Fibroblast of pulmonary artery (primary cell): ENCODE data around the gene SUCLG2.
A peak's percentile ranks its signal among the peaks of the same experiment; 100 is the strongest.
"Not testable (repeated sequence)": the region's sequence is repeated elsewhere in the genome, so short reads cannot be mapped to it uniquely, and the experiment has no call there.

Source experiments
- DNase-seq: peaks from one replicate; pipeline ENCODE4 v3.0.0-alpha.2; 2010; ENCODE audit warnings: low read depth
- H3K4me3 ChIP-seq: replicated peaks from 2 replicates; pipeline ENCODE4 v1.5.1; 2011; ENCODE audit warnings: low read depth, mild to moderate bottlenecking, control low read depth, low read length, moderate library complexity
- TF ChIP-seq, protein P1 (sequence below): IDR thresholded peaks from 2 replicates; pipeline ENCODE4 v1.5.1; 2011; ENCODE audit warnings: mild to moderate bottlenecking, control low read depth, low read length, inconsistent platforms; ENCODE audit errors: missing control alignments

Gene SUCLG2

DNA sequence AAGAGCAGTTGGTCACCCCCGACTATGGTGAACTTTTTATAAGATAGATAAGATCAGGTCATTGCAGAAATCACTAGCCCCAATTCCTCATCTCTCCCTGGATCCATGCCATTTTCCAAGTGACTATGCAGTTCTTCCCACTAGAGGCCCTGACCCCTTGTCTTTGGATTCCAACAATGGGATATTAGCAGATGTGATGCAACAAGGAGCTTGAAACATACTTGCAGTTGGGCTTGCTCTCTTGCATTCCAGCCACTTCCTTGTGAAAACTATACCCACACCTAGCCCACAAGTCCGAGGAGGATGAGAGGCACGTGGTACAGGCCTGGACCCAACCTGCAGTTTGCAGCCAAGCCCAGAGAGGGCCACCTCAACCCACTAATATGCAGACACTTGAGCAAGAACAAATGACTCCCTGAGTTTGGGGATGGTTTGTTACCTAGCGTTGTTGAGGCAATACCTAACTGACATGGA lies 60.6 kb downstream of the SUCLG2 start:
- TF ChIP-seq, protein P1, sequence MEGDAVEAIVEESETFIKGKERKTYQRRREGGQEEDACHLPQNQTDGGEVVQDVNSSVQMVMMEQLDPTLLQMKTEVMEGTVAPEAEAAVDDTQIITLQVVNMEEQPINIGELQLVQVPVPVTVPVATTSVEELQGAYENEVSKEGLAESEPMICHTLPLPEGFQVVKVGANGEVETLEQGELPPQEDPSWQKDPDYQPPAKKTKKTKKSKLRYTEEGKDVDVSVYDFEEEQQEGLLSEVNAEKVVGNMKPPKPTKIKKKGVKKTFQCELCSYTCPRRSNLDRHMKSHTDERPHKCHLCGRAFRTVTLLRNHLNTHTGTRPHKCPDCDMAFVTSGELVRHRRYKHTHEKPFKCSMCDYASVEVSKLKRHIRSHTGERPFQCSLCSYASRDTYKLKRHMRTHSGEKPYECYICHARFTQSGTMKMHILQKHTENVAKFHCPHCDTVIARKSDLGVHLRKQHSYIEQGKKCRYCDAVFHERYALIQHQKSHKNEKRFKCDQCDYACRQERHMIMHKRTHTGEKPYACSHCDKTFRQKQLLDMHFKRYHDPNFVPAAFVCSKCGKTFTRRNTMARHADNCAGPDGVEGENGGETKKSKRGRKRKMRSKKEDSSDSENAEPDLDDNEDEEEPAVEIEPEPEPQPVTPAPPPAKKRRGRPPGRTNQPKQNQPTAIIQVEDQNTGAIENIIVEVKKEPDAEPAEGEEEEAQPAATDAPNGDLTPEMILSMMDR, result peak; percentile 23
- peak; percentile 70 for DNase-seq
- H3K4me3 ChIP-seq, result no peak overlapping the region

DNA sequence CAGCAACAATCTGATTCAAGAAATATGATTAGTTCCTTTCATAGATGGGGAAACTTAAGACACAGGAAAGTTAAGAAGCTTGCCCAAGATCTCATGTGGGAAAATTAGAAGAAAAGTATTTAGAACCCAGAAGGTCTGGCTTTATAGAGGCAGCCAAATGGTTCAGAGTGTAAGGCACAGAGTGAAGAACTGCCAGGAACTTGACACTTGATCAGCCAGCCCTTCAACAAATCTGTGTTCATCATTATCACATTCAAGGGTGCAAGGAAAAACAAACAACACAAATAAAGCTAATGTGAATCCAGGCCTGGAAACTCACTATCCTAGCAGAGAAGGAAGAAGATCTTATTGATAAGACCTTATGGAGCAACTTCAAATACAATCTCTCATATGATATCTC lies 62.4 kb downstream of the SUCLG2 start:
- no peak overlapping the region for H3K4me3 ChIP-seq
- TF ChIP-seq, protein P1, result no peak
- DNase-seq, result no peak

- TF ChIP-seq, protein P1, result no peak
- DNase-seq, result no peak
- no peak overlapping the region for H3K4me3 ChIP-seq
Observed at GRCh38 chr3:67587811-67588210, 66.6 kb downstream of the SUCLG2 start.

GRCh38 chr3:67587301-67587700 lies 67.1 kb downstream of the SUCLG2 start:
- no peak for DNase-seq
- H3K4me3 ChIP-seq, result no peak overlapping the region
- TF ChIP-seq, protein P1, result no peak

DNA sequence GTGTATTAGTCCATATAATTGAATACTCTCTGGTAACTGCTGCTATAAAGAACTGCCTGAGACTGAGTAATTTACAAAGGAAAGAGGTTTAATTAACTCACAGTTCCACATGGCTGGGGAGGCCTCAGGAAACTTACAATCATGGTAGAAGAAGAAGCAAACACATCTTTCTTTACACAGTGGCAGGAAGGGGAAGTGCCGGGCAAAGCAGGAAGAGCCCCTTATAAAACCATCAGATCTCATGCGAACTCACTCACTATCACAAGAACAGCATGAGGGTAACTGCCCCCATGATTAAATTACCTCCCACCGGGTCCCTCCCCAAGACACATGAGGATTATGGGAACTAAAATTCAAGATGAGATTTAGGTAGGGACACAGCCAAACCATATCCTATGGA lies 69.8 kb downstream of the SUCLG2 start:
- DNase-seq, H3K4me3 ChIP-seq: not testable (repeated sequence)

DNA sequence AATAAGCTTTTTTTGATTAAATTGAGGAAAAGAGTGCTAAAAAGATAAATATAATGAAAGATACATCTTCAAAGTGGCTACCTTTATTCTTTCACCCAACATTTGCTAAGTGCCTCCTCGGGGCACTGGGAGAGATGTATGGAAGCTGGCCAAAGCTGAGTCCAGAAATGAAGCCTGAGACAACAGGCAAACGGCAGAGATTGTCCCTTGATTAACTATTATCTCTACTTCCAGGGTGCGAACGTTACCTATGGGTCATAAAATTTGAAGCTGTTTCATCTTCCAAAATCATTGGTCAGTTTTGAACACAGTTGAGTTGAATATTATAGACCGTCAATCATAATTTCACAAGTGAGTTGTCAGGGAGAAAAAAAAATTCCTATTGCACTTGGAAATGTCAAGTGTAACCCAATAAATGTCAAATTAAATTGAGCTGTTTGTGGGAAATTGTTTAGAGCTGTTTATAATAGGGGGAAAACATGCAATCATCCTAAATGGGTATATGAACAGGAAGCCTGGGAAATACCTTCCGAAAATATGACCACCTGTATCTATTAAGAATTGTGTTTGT lies 73.9 kb downstream of the SUCLG2 start:
- no peak overlapping the region for H3K4me3 ChIP-seq
- TF ChIP-seq, protein P1, result no peak
- DNase-seq, result no peak

DNA sequence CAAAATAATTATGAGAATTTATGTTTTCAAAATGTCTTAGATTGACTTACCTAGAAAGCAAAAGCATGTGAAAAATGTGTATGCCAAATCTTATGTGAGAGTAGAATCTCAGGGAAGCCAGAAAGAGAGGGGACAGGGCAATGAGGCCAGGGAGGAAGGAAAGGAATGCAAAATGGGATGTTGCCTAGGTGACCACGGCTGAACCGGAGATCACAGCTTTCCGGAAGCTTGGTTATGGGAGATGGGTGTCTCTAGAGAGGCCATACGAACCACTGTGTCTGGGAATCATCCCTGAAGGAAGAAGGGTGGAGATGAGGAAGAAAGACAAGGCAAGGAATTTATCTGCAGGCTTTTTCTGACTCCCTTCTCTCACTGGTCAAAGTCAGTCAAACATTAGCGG lies 76.0 kb downstream of the SUCLG2 start:
- TF ChIP-seq, protein P1, result no peak
- no peak overlapping the region for H3K4me3 ChIP-seq
- DNase-seq, result peak; percentile 13
